ENCODE measurements around the gene TXLNB. TPM values are rescaled to one million over a fixed set of nuclear protein-coding genes. Genes with fewer than 3 reads are reported as not detected.

Gene TXLNB
- total RNA-seq, 1 donor from 2014 or later: not detected

DNA sequence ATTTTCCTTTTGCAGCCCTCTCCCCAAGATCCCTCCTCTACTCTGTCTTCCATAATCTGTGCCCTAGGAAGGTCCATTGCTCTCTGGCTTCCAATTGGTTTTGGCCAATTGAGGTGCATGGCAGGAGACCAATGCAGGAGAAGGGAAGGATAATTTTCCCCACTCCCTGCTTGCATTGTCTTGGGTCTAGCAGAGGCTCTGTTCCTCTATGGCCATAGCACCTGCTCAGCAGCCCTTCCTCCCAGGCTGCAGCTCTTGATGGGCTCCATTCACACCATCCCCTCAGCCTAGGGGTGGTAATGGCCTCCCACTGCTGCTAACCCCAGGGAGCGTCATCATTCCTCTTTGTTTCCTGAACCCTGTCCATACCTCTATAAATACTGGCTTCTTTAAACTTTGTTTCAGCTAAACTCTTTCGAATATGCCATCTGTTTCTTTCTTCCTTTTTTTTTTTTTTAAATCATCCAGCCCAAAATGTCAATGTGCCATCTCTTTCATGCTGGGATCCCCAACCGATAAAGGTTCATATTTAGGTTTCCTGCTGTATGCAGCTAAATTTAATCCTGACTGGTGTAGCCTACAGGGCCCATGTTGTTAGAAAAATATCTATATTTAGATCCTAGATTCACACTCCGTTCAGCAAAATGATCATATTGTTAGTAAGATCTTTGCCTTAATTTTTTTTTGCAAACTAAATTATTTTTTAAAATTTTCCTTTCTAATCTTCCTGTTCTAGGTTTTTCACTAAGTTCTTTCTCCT, 93.1 kb downstream of the TXLNB start:
- no peak overlapping the region for H3K4me3 Mint-ChIP-seq (ENCODE audit: low read depth)
- DNase-seq (ENCODE audit: low spot score, unreplicated experiment): no peak
- H3K36me3 Mint-ChIP-seq (ENCODE audit: insufficient read depth): no peaks in the 10 kb centered on the region
- H3K27ac Mint-ChIP-seq: no peak overlapping the region
- H3K27me3 Mint-ChIP-seq: no peaks in the 10 kb centered on the region
- H3K9me3 Mint-ChIP-seq (ENCODE audit: low read depth): peaks cover 4% of the 10 kb centered on the region
- no peaks in the 10 kb centered on the region for H3K4me1 Mint-ChIP-seq (ENCODE audit: low read depth)
- TF ChIP-seq, protein P1, sequence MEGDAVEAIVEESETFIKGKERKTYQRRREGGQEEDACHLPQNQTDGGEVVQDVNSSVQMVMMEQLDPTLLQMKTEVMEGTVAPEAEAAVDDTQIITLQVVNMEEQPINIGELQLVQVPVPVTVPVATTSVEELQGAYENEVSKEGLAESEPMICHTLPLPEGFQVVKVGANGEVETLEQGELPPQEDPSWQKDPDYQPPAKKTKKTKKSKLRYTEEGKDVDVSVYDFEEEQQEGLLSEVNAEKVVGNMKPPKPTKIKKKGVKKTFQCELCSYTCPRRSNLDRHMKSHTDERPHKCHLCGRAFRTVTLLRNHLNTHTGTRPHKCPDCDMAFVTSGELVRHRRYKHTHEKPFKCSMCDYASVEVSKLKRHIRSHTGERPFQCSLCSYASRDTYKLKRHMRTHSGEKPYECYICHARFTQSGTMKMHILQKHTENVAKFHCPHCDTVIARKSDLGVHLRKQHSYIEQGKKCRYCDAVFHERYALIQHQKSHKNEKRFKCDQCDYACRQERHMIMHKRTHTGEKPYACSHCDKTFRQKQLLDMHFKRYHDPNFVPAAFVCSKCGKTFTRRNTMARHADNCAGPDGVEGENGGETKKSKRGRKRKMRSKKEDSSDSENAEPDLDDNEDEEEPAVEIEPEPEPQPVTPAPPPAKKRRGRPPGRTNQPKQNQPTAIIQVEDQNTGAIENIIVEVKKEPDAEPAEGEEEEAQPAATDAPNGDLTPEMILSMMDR (IDR thresholded peaks at IDR 0.05; ENCODE audit: unreplicated experiment): no peak

DNA sequence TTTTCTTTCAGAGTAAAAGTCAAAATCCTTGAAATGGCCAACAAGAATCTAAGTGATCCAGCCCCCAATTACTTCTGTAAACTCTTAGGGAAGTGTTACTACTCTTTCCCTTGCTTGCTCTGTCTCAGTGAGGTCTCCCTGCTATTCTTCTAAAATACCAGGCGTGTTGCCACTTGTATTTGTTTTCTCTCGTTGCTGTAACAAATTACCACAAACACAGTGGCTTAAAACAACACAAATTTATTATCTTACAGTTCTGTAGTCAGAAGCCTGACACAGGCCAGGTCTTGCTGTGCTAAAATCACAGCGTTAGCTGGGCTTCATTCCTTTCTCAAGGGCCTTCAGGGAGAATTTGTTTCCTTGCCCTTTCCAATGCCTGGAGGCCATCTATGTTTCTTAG, 97.1 kb downstream of the TXLNB start:
- no peak for DNase-seq (ENCODE audit: low spot score, unreplicated experiment)
- H3K4me1 Mint-ChIP-seq (ENCODE audit: low read depth): no peaks in the 10 kb centered on the region
- no peak overlapping the region for H3K27ac Mint-ChIP-seq
- no peaks in the 10 kb centered on the region for H3K36me3 Mint-ChIP-seq (ENCODE audit: insufficient read depth)
- TF ChIP-seq, protein P1 (IDR thresholded peaks at IDR 0.05; ENCODE audit: unreplicated experiment): no peak
- H3K27me3 Mint-ChIP-seq: no peaks in the 10 kb centered on the region
- no peaks in the 10 kb centered on the region for H3K9me3 Mint-ChIP-seq (ENCODE audit: low read depth)
- no peak overlapping the region for H3K4me3 Mint-ChIP-seq (ENCODE audit: low read depth)

Other genes with a start within 250 kb of the TXLNB start
- 10.9 TPM in 2 replicates for gene HECA, start 156.9 kb downstream of the TXLNB start, total RNA-seq
- gene CITED2, start 82.7 kb upstream of the TXLNB start, total RNA-seq: 42.6 and 47.5 TPM in 2 replicates